Astrocyte of the hippocampus (primary cell): ENCODE data around the gene GPR37L1.
"Not testable (repeated sequence)": the region's sequence is repeated elsewhere in the genome, so short reads cannot be mapped to it uniquely, and the experiment has no call there.

Experiments
- DNase-seq: peaks from one replicate; pipeline ENCODE4 v3.0.0; 2011; ENCODE audit warnings: low read depth, low spot score

The GPR37L1 gene

DNA sequence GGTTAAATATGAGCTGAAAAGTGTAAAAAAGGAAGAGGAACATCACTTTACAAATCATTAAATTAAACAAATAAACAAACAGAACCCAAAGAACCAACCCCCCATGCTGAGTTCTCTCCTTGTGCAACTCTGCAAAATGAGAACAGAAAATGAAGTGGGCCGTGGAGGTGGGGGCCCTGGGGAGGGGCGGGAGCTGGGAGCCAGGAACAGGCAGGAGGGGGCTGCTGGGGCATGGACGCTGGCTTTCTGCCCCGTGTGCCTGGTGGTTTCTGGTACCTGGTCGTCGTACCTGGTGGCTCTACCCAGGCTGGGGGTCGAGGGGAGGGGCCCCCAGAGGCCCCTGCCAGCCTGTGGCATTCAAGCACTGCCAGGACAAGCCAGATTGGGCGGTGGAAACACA, 10.8 kb downstream of the GPR37L1 start:
- DNase-seq, result no peak

DNA sequence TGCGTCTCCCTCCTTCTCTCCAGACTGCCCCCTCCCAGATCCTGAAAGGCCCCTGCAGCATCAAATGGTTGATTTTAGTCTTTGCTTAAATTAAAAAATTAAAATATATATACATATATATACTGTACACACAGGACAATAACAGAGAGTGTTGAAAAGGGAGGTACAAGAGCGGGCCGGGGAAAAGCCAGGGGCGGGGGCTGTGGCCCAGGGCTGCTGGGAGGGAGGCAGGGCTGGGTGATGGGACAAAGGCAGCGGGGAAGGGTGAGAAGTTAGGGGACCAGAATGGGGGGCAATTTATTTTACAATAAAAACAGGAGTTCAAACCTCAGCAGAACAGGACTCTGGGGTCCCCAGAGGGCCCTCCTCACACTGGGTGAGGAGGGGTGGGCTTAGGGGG, 11.3 kb downstream of the GPR37L1 start:
- no peak for DNase-seq

DNA sequence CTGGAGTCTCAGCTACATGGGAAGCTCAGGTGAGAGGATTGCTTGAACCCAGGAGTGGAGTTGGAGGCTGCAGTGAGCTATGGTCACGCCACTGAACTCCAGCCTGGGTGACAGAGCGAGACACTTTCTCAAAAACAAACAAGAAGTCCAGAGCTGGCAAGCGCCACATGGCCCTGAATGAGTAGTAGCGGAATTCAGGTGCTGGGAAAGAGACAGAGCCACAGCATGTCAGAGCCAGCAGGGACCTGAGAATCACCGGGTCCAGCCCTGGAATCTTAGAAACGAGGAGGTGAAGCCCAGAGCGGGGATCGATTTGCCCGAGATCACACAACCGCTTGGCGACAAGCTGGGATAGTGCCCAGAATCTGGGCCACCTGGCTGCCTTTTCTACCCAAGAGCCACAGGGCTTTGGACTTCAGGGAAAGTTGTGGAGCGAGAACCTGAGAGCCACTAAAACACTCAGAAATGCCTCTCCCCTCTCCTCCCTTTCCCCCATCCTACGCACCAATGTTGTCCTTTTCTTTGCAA, 12.0 kb downstream of the GPR37L1 start:
- no peak for DNase-seq

GRCh38 chr1:202135221-202135721, 12.6 kb downstream of the GPR37L1 start:
- DNase-seq, result peak; percentile 79

DNA sequence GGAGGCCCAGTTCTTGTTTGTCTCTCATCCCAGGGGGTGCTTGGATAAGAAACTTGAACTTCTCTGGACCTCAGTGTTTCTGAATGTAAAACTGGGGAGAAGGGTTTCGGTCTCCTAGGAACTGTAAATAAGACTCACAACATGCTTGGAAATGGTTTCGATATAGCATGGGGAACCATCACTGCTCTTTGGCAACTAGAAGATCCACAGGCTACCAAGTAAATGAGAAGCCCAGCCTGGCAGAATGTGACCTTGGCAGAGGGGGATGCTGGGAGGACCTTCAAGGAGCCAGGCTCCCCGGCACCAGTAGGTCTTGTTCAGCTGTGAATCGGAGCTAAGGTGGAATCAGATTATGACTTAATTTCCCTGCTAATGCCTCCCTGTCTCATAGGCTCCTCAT, 18.1 kb downstream of the GPR37L1 start:
- DNase-seq, result no peak

DNA sequence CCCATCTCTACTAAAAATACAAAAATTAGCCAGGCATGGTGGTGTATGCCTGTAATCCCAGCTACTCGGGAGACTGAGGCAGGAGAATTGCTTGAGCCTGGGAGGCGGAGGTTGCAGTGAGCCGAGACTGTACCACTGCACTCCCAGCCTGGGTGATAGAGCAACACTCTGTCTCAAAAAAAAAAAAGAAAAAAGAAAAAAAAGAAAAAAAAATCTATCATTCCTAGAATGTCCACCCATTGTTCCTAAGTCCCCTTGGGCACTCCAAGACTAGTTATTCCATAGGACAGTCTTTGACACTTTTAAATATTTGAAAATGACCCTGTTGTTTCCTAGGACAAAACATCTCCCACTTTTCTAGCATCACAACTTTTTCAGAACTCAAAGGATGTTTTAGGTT, 18.8 kb downstream of the GPR37L1 start:
- DNase-seq, result not testable (repeated sequence)

DNA sequence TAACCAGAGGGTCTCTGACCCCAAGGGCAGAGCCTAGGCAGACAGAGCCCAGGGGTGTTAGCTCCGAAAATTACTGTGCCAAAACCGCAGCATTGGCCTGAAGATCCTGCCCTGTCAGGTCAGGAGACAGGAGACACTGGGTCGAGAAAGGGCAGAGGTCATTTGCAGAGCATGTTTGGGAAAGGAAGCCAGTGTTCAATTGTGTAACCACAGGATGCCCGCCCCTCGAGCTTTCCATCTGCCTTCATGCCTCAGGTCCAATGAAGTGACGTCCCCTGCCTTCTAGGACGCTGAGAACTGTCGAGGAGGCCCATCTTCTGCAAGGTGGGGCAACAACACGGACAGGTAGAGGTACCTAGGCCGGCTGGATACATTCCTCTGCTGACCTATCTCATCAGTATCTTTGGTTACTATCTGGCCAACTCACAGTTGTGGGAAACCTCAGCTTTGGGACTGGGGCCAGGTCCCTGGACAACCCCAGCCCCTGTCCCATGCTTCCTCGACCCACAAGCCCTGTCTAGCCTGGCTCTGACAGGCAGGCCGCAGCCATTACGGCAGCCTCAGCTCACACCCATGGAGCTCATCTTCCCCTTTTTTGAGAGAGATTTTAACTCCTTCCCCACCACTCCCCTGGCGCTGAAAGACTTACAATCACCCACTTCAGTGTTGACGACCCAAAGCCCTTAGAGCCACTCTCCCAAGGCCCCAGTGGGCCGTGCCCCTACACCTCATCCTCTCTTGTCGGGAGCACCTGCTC, 20.5 kb downstream of the GPR37L1 start:
- peak; percentile 48 for DNase-seq

- DNase-seq, result peak; percentile 59
Observed at GRCh38 chr1:202143768-202144401, 21.2 kb downstream of the GPR37L1 start.

DNA sequence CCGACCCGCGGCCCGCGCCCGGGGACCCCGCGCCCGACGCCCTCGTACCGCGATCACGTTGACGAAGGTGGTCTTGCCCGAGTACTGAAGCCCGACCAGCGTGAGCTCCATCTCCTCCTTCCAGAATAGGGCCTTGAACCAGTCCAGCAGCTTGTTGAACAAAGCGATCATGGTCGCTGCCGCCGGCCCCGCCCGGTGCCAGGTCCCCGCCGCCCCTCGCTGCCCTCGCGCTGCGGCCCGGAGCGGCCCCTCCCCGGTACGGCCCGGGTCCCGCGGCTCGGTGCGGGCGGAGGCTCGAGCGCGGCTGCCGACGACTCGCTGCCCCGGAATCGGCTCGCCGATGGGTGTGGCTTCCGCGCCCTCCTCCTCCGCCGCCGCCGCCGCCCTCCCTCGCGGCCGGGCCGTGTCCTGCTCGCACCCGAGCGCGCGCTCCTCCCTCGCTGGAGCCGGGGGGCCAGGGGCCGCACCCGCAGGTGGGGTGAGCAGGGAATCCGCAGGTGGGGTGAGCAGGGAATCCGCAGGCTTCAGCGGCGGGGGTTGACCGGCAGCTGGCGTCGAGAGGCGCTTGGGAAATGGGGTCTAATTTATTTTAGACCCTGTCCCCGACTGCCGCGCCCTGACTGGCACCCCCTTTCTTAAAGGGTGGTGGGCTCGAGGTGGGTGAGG, 21.8 kb downstream of the GPR37L1 start, which contains the start of gene ARL8A:
Gene ARL8A (minus strand): TSS at position 336 of the 666 bp plus-strand sequence. CDS start 165 bp downstream, at position 171.
- peak; percentile 79 for DNase-seq

DNA sequence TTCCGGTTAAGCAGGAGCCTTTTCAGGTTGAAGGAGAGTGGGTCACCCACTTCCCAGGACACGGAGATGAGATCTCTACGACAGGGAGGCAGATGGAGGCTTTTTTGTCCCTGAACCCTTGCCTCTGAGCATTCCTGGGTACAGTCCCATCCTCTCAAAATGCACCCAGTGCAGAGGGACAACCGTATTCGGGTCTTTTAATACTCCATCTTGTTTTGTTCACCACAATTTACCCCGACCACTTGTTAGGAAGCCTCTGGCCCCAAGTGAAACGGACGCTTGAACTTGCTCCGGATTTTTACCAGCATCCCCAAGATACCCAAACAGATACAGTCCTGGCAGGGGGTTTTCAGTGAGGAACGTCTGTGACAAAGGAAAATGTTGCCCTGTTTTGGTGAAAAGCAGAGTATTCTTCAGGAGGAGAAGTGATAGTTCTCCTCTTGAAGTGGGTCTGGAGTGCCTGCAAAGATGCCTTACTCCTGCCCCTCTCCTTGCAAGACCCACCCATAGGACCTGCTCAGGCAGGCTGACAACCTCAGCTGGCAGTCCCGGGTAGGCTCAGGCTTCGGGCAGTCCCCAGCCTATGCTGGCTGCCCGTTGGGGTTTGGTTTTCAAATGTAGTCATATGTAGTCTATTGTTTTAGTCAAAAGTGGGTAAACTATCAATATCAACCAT, 22.5 kb downstream of the GPR37L1 start:
- peak; percentile 31 for DNase-seq

DNA sequence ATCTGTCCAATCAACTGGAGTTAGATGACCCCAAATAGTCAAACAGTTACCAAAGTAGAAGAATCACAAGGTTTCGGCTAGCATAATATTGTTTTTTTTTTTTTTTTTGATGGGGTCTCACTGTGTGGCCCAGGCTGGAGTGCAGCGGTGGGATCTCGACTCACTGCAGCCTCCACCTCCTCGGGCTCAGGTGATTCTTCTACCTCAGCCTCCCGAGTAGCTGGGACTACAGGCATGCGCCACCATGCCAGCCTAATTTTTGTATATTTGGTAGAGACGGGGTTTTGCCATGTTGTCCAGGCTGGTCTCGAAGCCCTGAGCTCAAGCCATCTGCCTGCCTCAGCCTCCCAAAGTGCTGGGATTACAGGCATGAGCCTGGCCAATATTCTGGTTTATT, 23.0 kb downstream of the GPR37L1 start:
- DNase-seq, result not testable (repeated sequence)

GRCh38 chr1:202146279-202146678, 23.6 kb downstream of the GPR37L1 start:
- DNase-seq, result no peak

- no peak for DNase-seq
Observed at GRCh38 chr1:202146993-202147392, 24.3 kb downstream of the GPR37L1 start.

- DNase-seq, result no peak
Observed at GRCh38 chr1:202148391-202148790, 25.7 kb downstream of the GPR37L1 start.

GRCh38 chr1:202149566-202149965, 26.8 kb downstream of the GPR37L1 start:
- no peak for DNase-seq

- DNase-seq, result no peak
Observed at GRCh38 chr1:202150187-202150586, 27.5 kb downstream of the GPR37L1 start.

DNA sequence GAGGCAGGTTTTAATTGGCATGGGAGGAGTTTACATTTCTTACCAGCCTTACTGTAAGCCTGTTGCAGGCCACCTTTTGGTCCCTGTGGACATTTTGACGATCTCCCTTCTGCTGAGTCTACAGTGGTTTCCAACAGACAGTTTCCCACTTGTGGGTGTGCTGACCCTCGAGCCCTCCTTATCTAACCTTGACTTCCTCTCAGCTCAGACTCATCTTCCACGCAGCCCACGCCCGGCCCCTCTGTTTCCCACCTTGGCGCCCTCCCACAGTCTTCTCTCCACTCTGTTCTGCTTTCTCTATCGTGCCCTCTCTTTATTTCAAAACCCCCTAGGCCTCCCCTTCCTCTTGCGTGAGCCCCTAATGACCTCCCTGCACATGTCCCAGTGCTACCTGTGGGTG, 27.9 kb downstream of the GPR37L1 start:
- DNase-seq, result no peak

DNA sequence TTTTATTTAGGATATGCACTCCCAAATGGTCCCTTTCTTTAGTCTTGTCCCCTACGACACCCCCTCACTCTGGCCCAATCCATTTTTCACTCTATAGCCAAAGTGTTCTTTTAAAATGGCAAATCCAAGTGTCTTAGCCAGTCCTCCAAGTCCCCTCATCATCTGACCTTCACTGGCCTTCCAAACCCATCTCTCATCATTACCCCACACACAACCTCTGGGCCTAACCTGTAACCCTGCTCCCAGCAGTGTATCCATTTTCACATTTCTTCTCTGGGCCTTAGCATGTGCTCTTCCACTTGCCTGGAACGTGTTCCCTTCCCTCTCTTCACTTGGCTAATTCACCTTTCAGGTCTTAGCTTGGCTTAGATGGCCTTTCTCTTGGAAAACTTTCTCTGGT, 28.3 kb downstream of the GPR37L1 start:
- DNase-seq, result no peak

- DNase-seq, result no peak
Observed at GRCh38 chr1:202152399-202152798, 29.7 kb downstream of the GPR37L1 start.

DNA sequence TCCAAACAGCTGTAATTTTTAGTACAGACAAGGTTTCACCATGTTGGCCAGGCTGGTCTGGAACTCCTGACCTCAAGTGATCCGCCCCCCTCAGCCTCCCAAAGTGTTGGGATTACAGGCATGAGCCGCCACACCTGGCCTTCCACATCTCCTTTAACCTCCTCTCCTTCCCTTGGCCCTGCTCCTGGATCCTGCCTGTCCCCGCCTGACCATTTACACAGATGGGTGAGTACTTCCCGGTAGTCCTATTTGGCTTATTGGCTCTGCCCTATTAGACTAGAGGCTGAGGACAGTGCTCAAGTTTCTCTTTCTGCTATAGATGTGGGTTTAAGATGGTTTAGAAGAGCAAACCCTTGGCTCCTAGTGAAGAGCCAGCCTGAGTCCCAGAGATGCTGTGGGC, 30.6 kb downstream of the GPR37L1 start:
- DNase-seq, result no peak

- no peak for DNase-seq
Observed at GRCh38 chr1:202154148-202154765, 31.5 kb downstream of the GPR37L1 start.
